Coronary artery (tissue), 2 donors: Measurements from ENCODE around the gene RIMBP3C.
"Not testable (repeated sequence)": the region's sequence is repeated elsewhere in the genome, so short reads cannot be mapped to it uniquely, and the experiment has no call there.

Experiments used
- DNase-seq: peaks from one replicate; pipeline ENCODE4 v3.0.0-alpha.2; 2017; ENCODE audit warnings: low spot score
- H3K27ac ChIP-seq, 2 donors: fragments of 200-600 bp; sonication (generic); one replicate each; pipeline ENCODE4 v1.5.1; 2016 to 2019
- H3K4me3 ChIP-seq: fragments of 200-600 bp; sonication (generic); 2 replicates; pipeline ENCODE4 v1.5.1; 2016; ENCODE audit warnings: mild to moderate bottlenecking, moderate library complexity
- TF ChIP-seq, protein P1 (sequence below): fragments of 200-600 bp; sonication (generic); IDR thresholded peaks from one replicate; pipeline ENCODE4 v1.5.1; 2019; ENCODE audit warnings: antibody characterized with exemption

RIMBP3C gene, protein sequence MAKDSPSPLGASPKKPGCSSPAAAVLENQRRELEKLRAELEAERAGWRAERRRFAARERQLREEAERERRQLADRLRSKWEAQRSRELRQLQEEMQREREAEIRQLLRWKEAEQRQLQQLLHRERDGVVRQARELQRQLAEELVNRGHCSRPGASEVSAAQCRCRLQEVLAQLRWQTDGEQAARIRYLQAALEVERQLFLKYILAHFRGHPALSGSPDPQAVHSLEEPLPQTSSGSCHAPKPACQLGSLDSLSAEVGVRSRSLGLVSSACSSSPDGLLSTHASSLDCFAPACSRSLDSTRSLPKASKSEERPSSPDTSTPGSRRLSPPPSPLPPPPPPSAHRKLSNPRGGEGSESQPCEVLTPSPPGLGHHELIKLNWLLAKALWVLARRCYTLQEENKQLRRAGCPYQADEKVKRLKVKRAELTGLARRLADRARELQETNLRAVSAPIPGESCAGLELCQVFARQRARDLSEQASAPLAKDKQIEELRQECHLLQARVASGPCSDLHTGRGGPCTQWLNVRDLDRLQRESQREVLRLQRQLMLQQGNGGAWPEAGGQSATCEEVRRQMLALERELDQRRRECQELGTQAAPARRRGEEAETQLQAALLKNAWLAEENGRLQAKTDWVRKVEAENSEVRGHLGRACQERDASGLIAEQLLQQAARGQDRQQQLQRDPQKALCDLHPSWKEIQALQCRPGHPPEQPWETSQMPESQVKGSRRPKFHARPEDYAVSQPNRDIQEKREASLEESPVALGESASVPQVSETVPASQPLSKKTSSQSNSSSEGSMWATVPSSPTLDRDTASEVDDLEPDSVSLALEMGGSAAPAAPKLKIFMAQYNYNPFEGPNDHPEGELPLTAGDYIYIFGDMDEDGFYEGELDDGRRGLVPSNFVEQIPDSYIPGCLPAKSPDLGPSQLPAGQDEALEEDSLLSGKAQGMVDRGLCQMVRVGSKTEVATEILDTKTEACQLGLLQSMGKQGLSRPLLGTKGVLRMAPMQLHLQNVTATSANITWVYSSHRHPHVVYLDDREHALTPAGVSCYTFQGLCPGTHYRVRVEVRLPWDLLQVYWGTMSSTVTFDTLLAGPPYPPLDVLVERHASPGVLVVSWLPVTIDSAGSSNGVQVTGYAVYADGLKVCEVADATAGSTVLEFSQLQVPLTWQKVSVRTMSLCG (N-terminal part only)

DNA sequence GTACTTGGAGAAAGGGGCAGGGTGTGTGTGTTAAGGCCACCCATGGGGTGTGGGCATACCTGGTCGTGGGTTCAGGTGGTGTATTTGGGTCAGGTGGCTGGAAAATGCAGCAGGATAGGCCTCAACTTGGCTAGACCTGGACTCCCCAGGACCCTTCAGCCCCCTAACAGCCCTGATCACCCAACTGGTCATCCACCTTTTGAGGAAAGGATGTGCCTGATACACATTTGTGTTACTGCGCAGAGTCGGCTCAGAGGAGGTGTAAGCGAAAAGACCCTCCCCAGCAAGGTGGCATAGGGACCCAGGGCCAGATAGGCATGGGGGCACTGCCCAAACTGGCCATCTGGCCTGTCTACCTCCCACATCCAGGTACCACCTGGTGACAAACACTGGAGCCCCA is at the start of gene RIMBP3C:
TSS of gene RIMBP3C (minus strand) at position 101 of the 400 bp plus-strand sequence. CDS start 485 bp downstream, outside the sequence.
- not testable (repeated sequence) for DNase-seq, H3K27ac ChIP-seq, H3K4me3 ChIP-seq

DNA sequence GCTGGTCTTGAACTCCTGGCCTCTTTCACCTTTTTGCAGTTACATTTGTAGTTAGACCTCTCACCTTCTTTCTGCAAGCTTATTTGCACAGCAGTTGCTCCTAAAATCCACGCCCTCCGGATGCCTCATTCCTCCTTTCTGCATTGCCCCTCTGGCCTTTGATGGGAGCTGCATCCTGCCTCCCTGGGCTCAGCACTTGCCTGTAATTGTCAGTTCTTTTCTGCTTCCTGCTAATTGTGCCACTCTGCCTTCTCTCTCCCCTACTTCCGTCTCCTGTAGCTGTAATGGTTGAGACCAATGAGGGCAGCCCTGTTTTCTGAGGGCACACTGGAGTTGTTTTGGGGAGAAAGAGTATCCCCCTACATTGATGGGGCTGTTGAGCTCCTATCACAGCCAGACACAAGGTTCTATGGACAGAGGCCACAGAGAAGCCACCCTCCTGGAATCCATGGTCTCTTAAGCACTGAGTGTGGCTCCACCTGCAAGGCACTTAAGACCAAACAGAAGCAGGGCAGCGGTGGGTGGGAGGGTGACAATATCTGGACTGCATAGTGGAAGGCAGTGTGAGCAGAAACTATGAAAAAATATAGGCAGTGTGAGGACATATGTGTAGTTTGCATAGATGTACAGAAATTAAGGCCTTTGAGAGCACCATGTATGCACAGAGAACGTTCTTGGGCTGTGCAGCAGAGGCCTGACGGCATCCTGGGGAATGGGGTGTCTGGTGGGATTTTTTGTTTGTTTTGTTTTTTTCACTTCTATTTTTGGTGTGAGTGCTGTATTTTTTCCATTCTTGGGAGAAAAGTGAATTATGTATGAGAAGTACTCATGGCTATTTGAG is 48.0 kb upstream of the RIMBP3C start:
- H3K4me3 ChIP-seq, result no peak overlapping the region
- TF ChIP-seq, protein P1, sequence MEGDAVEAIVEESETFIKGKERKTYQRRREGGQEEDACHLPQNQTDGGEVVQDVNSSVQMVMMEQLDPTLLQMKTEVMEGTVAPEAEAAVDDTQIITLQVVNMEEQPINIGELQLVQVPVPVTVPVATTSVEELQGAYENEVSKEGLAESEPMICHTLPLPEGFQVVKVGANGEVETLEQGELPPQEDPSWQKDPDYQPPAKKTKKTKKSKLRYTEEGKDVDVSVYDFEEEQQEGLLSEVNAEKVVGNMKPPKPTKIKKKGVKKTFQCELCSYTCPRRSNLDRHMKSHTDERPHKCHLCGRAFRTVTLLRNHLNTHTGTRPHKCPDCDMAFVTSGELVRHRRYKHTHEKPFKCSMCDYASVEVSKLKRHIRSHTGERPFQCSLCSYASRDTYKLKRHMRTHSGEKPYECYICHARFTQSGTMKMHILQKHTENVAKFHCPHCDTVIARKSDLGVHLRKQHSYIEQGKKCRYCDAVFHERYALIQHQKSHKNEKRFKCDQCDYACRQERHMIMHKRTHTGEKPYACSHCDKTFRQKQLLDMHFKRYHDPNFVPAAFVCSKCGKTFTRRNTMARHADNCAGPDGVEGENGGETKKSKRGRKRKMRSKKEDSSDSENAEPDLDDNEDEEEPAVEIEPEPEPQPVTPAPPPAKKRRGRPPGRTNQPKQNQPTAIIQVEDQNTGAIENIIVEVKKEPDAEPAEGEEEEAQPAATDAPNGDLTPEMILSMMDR, result no peak
- DNase-seq, result no peak

DNA sequence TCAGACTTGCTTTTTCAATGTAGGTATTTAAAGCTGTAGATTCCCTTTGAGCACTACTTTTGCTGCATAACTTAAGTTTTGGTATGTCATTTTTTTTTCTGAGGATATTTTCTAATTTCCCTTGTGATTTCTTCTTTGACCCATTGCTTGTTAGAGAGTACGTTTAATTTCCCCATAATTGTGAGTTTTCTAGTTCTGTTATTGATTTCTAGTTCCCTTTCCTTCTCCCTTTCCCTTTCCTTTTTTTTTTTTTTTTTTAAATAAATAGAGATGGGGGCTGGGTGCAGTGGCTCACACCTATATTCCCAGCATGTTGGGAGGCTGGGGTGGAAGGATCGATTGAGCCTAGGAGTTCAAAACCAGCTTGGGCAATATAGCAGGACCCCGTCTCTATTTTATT is 47.0 kb upstream of the RIMBP3C start:
- no peak for DNase-seq
- no peak overlapping the region for H3K27ac ChIP-seq
- TF ChIP-seq, protein P1, result no peak
- no peak overlapping the region for H3K4me3 ChIP-seq

More for the DNA sequence above, 48.0 kb upstream of the RIMBP3C start:
- no peak overlapping the region for H3K27ac ChIP-seq

DNA sequence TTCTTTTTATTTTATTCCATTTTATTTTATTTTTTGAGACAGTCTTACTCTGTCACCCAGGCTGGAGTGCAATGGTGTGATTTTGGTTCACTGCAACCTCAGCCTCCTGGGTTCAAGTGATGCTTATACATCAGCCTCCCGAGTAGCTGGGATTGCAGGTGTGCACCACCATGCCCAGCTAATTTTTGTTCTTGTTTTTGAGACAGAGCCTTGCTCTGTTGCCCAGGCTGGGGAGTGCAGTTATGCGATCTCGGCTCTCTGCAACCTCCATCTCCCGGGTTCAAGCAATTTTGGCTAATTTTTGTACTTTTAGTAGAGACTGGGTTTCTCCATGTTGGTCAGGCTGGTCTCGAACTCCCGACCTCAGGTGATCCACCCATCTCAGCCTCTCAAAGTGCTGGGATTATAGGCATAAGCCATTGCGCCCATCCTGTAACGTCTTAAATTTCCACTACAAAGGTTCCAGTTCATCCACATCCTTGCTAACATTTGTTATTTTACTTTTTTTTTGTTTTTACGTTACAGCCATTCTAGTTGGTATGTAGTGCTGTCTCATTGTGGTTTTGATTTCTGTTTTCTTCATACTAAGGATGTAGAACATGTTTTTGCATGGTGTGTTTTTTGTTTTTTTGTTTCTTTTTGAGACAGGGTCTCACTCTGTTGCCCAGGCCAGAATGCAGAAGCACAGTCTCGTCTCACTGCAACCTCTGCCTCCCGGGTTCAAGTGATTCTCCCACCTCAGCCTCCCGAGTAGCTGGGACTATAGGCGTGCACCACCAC is 45.3 kb upstream of the RIMBP3C start:
- not testable (repeated sequence) for H3K27ac ChIP-seq, H3K4me3 ChIP-seq, DNase-seq

DNA sequence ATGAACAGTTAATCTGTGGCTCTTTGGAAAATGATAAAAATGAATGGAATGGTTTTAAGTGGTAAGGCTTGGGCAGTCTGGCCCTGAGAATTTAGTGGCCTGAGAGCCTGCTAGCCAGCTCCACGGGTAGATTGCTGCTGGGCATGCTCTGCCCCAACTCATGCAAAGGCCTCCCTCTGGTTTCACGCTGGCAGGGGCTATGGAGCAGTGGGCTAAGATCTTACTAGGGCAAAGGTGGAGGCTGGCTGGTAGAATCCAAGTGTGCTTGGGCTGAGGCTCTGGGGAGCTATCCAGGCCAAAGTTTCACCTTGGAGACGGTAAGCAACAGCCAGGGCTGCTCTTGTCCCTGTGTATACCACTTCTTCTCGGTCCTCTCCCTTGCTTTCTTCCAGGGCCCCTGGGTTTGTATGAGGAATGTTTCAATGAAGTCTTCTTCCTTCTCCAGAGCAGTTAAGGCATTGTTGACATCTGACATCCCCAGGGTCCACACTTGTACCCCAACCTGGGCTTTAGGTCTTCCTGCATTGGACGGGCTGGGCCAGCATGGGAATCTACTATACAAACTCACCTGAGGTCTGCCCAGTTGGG is 43.7 kb upstream of the RIMBP3C start:
- DNase-seq, result no peak
- no peak overlapping the region for H3K4me3 ChIP-seq
- TF ChIP-seq, protein P1, result no peak
- no peak overlapping the region for H3K27ac ChIP-seq

DNA sequence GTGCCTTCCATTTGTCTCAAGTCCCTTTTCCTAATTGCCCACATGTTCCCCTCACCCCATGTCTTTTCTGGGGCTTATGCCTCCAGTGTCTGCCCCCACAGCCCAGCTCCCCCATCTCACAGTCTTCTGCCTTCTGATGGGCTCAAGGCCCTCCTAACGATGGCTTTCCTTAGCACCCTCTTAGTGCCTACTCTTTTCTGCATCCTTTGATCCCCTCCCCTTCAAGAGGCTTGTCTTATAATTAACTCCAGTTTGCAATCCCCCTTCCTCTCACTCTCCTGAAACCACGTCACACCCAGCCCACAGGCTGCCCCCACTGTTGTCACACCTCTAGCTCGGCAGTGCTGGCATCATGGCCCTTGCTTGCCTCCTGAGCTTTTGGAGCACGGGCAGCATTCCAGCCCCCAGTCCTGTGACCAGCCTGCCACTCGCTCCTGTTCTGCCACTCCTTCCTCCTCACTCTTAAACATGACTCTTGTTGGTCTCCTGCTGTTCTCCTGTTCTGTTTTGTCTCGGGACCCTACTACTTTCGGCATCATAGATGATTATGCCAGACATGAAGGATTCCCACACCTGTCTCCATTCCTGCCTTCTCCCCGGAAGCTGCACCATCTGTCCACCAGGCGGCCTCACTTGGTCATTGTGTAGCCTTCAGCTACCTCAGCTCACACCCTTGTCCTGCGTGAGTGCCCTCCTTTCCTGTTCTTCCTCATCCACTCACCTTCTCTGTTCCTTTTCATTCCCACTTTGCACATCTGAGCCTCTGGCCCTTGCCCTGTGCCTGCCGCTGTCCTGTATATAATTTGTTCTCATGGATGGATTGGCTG is 42.4 kb upstream of the RIMBP3C start:
- no peak for DNase-seq
- H3K27ac ChIP-seq, result no peak overlapping the region
- TF ChIP-seq, protein P1, result no peak
- H3K4me3 ChIP-seq, result no peak overlapping the region
